HG03097 (cell line): ENCODE data around the gene ACSF2.
"Not testable (repeated sequence)": the region's sequence is repeated elsewhere in the genome, so short reads cannot be mapped to it uniquely, and the experiment has no call there.

Experiments
- ATAC-seq: cut with Tn5 transposase; IDR thresholded peaks from one replicate; pipeline ENCODE4 v1.9.1; 2021; ENCODE audit not compliant: unreplicated experiment, low FRiP score

Gene ACSF2

DNA sequence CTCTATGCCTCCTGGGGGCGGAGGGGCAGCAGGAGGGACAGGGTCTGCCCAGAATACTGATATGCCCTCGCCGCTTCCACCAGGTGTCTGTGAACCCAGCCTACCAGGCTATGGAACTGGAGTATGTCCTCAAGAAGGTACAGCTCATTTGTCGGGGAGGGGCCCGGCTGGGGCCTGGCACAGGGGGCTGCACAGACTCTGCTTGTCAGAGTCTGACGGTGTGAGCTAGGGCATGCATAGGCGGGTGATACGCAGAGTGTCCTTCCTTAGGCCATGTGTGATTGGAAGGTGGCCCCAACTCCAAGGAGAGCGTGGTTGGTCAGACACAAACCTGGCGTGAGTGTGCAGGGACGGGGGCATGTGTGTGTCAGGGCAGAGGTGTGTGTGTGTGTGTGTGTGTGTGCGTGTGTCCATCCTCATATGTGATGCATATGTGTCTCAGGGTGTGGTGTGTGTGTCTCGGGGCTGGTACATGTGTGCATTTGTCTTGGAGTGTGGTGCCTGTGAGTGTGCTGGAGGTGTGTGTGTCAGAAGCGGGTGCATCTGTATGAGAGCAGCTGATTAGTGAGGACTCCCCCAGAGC lies 35.6 kb downstream of the ACSF2 start:
- ATAC-seq, result no peak

DNA sequence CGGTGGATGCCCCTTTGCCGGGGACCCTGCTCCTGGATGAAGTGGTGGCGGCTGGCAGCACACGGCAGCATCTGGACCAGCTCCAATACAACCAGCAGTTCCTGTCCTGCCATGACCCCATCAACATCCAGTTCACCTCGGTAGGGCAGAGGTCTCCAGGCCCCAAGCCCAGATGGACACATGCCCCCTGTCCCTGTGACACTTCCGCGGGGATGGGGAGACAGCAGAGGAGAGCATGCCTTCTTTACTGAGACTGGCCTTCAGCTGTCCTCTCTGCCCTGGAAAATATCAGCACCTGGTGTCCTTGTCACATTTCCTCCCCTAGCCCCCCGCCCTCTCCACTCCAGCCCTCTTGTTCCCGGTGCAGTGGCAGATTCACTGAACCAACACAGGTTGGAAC lies 36.4 kb downstream of the ACSF2 start:
- ATAC-seq, result no peak

DNA sequence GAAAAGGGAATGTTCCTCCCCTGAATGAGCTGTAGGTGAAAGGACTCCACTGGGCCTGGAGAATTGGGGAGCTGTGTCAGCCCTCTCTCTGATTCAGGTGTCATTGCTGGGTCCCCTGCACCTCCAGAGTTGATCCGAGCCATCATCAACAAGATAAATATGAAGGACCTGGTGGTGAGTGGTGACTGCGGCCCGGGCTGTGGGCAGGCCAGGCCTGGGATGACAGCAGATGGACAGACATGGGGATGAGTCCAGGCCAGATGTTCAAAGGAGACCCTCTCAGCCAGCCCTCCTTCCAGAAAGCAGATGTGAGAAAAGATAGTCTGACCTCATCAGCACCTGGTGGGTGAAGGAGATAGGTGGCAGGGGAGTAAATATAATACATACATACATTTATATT lies 38.1 kb downstream of the ACSF2 start:
- ATAC-seq, result no peak

DNA sequence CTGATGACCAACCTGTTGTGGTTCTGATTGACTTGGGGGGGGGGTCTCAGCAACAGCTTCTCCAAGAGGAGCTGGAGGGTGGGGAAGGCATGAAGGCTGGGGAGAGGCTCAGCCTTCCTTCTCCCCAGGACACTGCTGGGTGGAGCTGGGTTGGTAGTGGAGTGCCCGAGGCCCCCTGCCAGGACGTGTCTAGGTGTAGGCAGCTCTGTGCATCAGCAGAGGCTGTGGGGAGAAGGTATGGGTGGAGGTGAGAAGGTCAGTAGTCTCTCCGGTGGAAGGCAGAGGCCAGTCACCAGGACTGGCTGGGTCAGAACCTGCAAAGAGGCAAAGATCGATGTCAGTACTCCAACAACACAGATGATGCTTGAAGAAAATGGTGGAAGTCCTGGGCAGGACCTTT lies 38.7 kb downstream of the ACSF2 start:
- no peak for ATAC-seq

DNA sequence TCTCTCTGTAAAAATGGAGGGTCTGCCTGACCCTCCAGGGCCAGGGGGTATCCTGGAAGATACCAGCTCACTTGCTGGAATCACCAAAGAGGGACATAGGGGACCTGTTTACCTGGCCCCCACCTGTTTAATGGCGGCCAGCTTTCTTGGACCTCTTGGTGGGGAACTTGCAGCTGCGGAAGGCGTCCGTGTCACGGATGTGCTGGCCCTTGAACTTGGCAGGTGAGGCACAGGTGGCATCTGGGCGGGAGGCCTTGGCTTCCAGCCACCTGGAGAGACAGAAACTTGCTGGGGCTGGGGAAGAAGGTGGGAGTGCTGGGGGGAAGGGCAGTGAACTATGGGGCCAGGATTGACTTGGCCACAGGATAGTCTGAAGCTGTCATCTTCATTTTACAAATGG lies 39.2 kb downstream of the ACSF2 start:
- no peak for ATAC-seq

DNA sequence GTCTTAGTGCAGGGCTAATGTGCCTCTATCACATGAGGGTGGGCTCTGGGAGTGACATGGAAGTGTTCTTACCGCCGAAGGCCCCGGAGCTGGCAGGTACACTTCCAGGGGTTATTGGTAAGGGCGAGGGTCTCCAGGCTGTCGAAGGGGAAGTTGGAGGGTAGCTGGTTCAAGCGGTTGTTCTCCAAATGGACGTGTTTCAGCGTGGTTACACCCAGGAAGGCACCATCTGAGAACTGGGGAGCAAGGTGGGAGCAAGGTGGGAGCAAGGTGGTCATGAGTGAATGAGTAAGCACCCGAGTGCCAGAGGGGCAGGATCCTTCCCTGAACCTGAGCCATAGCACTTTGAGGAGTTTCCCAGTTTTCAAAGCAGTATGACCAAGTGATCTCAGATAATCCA lies 39.6 kb downstream of the ACSF2 start:
- no peak for ATAC-seq

DNA sequence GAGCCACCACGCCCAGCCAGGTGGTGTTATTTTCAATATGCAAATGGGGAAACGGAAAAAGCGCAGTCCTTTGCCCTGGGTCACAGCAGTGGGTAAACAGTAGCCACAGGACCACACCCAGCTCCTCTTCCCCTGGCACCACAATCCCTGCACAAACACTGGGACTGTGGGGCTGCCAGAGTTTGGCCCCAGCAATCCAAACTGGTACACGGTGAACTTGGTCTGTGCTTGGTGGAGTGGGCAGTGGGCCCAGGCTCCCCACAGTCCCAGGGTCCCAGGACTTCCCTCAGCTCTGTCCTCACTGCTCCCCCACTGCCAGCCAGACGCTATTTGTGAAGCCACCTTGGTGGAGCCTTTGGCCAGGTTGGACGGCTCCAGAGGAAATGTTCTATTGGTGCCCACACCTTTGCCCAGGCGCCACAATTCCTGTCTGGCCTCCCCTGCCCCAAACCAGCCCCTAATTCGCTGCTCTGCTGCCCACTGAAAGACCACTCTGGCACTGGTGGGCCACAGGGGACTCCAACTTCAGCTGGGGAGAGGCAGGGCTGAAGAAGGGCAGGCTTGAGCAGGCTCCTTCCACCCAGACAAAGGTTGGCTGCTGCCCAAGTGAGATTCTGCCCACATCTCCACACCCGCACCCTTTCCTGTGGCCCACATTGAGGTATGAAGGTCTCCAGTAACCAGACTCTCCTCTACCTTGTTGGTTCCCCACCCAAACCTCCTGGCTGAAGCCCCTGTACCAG lies 40.5 kb downstream of the ACSF2 start:
- no peak for ATAC-seq

DNA sequence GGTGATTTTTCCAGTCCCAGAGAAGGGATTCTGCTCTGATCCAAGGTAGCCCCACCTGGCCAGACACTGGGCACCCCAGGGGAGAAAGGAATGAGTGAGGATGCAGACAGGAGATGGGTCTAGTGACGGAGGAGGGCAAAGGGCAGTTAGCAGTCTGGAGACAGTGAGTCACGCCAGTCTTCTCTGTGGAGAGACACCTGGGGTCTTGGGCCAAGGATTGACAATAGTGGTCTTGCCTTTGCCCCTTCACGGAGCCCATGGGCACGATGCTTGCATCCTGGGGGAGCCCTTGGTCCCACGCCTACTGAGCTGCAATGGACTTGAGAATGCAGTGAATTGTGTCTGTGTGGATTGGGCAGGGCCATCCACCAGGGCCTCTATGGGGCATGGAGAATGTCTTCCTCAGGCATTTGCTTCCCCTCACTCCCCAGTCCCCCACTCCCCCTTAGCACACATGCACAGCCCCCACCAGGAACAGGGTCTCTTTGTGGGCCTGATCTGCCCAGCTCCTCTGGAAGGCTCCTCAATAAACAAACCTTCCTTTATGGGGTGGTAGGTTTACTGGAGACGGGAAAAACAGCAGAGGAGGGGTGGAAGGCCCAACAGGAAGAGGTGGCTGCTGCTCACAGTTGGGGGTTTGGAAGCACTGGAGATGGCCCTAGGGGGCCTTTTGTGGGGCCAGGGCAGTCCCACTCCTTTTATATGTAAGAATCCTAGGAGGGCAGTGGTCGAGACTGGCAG lies 41.3 kb downstream of the ACSF2 start:
- ATAC-seq, result no peak

DNA sequence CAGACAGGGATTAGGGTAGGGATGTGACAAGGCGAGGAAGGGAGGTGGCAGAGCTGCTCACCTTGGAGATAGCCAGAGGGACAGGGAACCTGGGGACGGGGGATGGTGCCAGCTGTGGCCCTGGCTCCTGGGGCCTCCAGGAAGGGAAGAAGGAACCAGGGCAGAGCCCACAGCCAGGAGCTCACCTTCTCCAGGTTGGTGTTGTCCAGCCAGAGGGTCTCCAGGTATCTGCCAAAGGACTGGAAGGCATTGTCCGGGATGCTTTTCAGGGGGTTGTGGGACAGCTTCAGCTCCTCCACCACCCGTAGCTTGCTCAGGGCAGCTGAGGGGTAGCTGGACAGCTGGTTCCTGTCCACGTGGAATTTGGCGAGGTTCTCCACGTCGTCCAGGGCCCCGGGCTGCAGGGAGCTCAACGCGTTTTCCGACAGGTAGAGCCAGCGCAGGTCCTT lies 41.9 kb downstream of the ACSF2 start:
- no peak for ATAC-seq

DNA sequence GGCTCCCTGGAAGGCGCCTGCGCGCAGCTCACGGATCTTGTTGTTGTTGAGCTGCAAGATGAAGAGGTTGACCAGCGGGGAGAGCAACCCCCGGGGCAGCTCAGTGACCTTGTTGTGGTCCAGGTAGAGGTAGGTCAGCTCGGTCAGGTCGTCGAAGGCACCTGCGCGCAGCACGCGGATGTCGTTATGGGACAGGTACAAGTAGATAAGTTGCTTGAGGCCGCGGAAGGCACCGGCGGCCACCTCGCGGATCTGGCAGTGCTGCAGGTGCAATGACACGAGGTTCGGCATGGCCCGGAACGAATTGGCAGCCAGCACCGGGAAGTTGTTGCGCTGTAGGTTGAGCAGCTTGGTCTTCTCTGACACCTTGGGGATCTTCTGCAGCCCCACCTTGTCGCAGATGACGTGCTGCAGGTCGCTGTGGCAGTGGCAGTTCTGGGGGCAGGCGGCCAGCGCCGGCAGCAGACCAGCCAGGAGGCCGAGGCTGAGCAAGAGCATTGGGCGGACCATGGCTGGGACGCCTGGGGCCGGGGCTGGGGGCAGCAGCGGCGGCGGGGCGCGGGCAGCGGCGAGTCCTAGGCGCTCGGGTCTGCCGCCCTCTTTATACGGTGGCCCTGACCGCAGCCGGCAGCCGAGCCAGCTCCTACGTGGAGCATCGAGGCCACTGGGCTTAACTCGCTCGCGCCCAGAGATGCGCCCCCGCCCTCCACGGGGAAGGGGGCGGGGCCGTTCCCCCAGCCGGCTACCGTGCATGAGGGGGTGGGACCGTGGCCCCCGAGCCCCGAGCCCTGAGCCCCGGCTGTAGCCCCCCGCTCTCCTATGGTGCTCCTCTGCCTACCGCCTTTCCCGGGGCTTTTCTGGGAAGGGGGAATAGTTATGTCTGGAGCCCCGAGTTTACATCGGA lies 42.5 kb downstream of the ACSF2 start, which contains the start of gene CHAD:
CHAD (minus strand) TSS at position 577 of the 904 bp plus-strand sequence; CDS start at position 510, 67 bp downstream.
- no peak for ATAC-seq

DNA sequence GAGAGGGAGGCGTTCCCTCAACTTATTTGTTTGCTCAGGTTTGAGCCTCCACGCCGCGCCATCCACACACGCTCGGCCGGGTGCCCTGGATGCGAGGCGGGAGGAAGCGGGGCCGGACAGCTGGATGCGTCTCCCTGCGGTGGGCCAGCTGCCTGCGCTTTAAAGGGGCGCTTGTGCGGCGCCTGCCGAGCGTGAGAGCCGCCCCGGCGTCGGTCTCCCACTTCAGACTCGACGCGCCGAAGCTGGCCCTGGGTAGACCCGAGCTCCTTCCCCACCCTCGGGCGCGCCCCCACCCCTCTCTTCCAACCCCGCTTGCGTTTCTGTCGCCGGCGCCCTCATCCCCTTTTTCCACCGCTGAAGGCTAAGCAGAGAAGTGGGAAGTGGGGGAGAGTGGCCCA lies 43.2 kb downstream of the ACSF2 start:
- no peak for ATAC-seq

DNA sequence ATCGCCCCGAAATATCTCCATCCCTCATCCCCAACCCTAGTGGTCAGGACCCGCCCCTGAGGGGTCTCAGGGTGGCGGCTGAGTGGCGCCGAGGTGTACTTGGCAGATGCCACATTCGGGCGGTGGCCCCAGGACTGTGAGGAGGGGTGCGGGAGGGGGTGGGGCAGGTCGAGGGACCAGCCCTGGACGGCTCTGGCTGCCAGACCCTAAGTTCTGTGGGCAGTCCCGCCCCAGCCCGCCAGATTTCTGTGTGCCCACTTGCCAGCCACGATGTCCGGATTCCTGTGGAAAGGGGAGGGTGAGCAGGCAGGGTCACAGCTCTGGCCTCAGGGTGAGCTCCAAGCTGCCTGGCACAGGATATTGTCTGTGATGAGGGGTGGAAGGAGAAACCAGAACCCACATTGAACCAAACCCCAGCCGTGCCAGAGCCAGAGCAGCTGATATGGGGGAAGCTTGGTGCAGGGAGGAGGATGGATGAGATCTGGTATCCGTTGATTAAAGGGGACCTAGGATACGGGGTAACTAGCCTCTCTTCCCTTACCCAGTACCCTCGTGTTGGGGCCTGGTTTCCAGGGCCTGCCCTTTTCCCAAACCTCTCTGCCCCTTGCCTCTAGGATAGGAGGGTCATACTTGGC lies 43.8 kb downstream of the ACSF2 start:
- no peak for ATAC-seq

DNA sequence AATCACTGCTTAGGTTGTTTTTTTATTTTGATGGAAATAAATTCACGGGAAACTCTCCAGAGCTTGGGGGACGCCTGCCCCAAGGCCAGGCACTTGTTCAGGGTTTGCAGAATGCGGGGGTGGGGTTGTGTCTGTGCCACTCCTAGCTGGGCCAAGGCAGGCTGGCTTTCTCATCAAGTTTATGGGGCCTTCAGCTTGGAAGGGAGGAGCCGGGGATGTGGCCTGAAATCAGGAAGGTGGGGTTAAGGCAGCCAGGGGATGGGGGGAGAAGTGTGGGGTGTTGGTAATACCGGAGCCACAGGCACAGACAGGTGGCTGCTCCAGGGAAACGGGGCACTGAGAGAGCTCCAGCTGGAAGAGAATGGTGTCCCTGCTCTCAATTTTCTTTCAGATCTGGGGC lies 44.4 kb downstream of the ACSF2 start:
- ATAC-seq, result no peak

DNA sequence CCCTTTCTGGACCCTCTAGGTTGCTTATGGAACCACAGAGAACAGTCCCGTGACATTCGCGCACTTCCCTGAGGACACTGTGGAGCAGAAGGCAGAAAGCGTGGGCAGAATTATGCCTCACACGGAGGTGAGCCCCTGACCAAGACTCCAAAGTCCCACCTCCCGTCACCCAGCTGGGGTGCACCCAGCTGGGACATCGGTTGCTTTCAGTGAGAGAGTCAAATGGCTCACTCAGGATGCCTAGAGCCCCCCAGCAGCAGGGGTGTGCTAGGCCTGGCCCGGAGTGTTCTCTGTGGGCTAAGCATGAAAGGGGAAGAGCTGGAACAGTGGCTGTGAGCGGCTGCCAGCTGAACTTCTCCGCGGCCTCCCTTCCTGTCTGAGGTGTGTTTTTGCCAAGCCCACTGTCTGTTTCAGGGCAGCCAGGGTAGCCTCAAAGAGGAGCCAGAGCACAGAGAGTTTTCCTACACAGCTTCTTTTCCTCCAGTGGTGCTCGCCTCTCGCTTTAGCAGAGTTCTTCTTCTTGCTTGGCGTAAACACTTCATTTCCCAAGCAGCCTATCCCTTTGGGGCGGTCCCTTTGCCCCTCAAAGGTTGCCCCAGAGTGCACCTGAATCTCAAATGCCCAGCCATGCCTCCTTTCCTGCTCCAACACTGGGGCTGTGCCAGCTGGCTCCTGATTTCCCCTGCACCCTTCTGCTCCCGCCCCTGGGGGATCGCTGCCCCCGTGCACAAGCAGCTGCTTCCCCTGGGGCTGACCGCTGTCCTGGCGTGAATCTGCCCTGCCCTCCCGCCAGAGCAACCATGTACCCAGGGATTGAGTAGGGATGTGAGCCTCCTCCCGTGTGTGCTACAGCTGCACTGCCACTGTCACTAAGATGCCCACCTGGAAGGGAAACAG lies 45.2 kb downstream of the ACSF2 start:
- no peak for ATAC-seq

DNA sequence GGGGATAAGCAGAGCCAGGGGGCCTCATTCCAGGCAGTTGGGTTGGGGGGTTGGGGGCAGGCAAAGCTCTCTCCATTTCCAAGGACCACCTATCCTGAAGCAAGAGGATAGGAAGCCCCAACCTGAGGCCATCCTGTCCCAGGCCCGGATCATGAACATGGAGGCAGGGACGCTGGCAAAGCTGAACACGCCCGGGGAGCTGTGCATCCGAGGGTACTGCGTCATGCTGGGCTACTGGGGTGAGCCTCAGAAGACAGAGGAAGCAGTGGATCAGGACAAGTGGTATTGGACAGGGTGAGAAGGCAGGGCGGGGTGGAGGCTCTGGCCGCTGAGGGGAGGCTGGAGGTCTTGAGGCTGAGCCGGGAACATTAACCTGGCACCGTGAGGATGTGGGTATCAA lies 46.3 kb downstream of the ACSF2 start:
- no peak for ATAC-seq

DNA sequence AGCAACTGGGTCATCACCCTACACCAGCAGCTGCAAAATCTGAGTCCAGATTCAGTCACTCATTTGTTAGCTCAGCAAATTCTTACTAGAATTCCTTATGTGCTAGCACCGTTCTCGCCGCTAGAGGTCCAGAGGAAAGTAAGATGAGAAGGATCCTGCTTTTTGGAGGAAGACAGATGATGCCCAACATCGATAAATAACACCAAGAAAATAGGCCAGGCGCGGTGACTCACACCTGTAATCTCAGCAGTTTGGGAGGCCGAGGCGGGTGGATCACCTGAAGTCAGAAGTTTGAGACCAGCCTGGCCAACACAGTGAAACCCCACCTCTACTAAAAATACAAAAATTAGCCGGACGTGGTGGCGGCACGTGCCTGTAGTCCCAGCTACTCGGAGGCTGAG lies 46.7 kb downstream of the ACSF2 start:
- not testable (repeated sequence) for ATAC-seq

DNA sequence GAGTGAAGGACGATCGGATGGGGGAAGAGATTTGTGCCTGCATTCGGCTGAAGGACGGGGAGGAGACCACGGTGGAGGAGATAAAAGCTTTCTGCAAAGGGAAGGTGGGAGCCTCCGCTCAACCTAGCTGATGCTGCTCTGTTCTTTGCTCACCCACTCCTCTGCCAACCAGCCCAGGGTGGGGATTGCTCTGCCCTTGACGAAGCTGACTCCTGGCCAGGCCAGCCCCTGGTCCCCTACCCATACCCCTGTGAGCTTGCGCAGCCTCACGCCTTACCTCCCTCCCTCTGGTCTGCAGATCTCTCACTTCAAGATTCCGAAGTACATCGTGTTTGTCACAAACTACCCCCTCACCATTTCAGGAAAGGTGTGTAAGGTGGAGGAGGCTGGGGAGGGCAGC lies 47.9 kb downstream of the ACSF2 start:
- ATAC-seq, result no peak

DNA sequence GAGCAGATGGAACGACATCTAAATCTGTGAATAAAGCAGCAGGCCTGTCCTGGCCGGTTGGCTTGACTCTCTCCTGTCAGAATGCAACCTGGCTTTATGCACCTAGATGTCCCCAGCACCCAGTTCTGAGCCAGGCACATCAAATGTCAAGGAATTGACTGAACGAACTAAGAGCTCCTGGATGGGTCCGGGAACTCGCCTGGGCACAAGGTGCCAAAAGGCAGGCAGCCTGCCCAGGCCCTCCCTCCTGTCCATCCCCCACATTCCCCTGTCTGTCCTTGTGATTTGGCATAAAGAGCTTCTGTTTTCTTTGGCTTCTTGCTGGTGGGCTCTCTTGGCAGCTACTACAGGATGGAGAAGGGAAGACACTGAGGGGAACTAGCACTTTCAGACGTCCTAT lies 48.5 kb downstream of the ACSF2 start:
- no peak for ATAC-seq

DNA sequence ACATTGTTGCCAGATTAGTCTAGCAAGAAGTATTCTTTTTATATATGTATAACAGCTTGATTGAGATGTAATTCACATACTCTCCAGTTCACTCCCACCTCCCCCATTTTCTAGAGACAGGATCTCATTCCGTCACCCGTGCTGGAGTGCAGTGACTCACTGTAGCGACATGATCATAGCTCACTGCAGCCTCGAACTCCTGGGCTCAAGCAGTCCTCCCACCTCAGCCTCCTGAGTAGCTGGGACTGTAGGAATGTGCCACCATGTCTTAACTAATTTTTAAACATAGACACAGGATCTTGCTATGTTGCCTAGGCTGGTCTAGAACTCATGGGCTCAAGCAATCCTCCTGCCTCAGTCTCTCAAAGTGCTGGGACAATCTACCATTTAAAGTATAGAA lies 49.3 kb downstream of the ACSF2 start:
- ATAC-seq, result no peak
